Hematopoietic multipotent progenitor cell treated with erythropoietin and hydrocortisone succinate and interleukin-3 and kit ligand, for 8 days (in vitro differentiated cells): ENCODE results near the gene KLRF2.
A peak's percentile ranks its signal among the peaks of the same experiment; 100 is the strongest.
"Not testable (repeated sequence)": the region's sequence is repeated elsewhere in the genome, so short reads cannot be mapped to it uniquely, and the experiment has no call there.

ENCODE experiments used
- DNase-seq: peaks from one replicate; pipeline ENCODE4 v3.0.0-alpha.2; 2015

Gene KLRF2

DNA sequence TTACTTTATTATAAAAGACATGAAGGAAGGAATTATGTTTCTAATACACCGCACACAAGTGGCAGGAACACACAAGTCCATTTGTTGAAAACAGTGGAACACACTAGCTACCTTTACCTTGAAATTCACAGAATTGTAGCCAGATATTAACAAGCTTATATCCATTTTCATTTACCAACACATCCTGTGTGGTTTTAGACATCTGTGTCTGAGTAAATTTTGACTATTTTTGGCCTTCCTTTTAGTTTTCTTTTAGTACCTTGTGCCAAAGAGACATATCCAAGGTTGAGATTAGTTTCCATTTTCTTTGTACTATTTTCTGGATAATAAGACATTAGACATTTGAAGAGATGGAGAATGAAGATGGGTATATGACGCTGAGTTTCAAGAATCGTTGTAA is at the start of gene KLRF2:
KLRF2 (plus strand) TSS at position 244 of the 400 bp plus-strand sequence; CDS start at position 351, 107 bp downstream.
- no peak for DNase-seq

DNA sequence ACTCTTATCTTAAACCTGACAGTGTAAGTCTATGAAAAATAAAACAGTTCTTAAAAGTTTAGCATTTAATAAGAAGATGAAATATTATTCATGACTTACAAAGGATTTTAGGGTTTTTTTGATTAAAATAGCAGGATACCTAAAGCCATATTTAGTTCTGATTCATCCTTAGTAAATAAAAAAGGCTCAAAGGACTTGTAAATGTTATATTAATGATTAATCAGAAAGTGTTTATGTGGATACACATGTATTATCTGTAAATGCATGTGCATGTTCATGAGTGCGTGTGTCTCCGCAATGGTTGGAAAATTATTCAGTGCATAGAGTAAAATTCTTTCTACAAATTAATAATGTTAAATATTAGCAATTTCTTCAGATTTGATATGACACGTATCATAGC is 49.6 kb upstream of the KLRF2 start:
- DNase-seq: no peak

- DNase-seq: no peak
Measured at GRCh38 chr12:9843407-9843806, 37.9 kb upstream of the KLRF2 start.

DNA sequence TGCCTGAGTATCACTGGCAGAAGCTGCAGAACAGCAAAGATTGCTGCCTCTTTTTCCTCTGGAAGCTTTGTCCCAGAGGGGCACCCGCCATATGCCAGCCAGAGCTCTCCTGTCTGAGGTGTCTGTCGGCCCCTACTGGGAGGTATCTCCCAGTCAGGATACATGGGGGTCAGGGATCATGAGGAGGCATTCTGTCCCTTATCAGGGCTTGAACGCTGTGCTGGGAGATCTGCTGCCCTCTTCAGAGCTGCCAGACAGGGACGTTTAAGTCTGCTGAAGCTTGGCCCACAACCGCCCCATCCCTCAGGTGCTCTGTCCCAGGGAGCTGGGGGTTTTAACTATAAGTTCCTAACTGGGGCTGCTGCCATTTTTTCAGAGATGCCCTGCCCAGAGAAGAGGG is 32.4 kb upstream of the KLRF2 start:
- no peak for DNase-seq

DNA sequence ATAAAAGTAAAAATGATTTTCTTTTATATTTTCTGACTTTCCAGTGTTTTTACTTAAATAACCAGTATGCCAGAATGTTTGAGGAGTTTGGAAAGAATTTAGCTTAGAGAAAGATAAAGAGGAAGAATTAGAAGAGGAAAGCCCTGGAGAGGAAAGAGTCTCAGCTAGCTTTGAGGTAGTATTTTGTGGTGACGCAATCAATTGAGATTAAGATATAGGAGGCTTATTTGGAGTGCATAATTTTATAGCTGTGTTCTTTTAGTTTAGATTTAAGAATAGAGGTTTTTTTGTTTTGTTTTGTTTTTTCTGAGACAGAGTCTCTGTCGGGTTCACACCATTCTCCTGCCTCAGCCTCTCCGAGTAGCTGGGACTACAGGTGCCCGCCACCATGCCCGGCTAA is 30.2 kb upstream of the KLRF2 start:
- no peak for DNase-seq

GRCh38 chr12:9851927-9852326 is 29.4 kb upstream of the KLRF2 start:
- DNase-seq: no peak

DNA sequence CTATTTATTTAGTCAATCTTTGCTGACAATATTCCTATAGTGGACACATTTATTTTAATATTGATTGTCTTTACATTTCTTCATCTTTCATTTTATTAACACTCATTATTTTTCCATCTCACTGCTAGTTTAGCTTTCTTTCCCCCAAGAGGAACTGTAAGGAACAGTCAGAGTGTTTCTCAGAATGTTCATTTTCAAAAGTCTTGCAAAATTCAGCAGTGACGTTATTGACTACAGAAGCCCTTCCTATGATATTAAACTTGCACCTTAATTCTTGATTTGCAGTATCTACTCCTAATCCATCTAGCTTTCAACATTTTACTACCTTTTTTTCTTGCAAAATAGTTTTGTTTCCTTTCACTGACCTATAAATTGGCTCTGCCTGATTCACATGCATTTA is 25.1 kb upstream of the KLRF2 start:
- no peak for DNase-seq

- no peak for DNase-seq
Measured at GRCh38 chr12:9856894-9857293, 24.4 kb upstream of the KLRF2 start.

- no peak for DNase-seq
Measured at GRCh38 chr12:9858135-9858534, 23.2 kb upstream of the KLRF2 start.

- DNase-seq: peak; percentile 41
Measured at GRCh38 chr12:9864913-9865675, 16.2 kb upstream of the KLRF2 start.

DNA sequence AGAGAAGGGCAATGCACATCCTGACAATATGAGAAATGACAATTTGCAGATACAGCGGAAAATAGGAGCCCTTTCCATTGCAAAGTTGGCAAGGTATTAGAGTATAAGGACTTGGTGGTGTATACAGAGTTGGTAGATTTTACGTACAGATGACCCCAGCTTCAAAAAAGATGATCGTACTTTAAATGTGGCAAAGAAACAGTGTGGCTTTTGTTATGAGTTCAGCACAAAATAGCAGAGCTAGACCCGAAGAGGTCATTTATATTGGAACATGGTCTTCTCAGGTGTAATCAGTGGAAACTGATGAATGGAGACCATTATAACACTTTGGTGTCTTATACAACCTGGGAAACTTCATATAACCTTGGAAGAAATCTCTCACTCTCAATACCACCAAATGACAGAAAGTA is 14.4 kb upstream of the KLRF2 start:
- DNase-seq: peak; percentile 54

GRCh38 chr12:9867531-9867930 is 13.8 kb upstream of the KLRF2 start:
- DNase-seq: peak; percentile 55

GRCh38 chr12:9868311-9868801 is 12.9 kb upstream of the KLRF2 start:
- peak; percentile 50 for DNase-seq

- DNase-seq: no peak
Measured at GRCh38 chr12:9868951-9869306, 12.4 kb upstream of the KLRF2 start.

DNA sequence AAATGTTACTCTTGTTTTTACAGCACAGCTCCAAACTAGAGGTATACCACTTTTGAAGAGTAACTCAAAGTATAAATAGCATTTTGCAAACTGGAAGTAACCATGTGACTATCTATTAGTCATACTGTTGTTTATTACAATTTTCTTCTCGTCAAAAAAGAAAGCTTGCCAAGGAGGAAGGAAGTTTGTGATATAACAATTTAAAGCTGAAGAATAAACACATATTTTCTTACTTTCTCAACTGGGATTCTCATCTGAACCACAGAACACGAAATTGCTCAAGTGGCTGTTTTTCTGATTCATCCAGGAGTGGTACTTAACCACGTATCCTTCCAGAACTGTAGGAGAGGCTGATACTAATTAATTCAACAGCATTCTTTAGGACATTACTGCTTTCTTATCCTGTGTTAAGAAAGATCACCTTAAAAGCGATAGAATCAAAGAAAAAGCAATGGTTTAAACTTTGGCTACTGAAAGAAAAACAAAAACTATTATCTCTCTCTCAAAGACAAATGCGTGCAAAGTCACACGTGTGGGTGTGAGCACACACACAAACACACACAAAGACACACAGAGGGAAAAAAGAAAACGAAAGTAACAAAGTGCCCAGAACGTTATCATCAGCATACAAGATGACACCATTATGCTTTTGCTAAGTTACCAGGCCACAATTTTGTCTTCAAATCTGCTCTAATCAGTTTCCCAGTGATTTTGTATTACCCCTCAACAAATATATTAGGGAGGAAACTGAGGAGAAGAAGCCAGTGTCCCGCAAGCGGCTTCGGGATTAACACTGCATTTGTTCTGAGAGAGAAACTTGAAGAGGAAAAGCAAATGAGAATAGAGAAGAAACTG is 11.8 kb upstream of the KLRF2 start, which contains the start of gene CLEC2B:
CLEC2B (minus strand) TSS at position 48 of the 855 bp plus-strand sequence.
- peak; percentile 83 for DNase-seq

DNA sequence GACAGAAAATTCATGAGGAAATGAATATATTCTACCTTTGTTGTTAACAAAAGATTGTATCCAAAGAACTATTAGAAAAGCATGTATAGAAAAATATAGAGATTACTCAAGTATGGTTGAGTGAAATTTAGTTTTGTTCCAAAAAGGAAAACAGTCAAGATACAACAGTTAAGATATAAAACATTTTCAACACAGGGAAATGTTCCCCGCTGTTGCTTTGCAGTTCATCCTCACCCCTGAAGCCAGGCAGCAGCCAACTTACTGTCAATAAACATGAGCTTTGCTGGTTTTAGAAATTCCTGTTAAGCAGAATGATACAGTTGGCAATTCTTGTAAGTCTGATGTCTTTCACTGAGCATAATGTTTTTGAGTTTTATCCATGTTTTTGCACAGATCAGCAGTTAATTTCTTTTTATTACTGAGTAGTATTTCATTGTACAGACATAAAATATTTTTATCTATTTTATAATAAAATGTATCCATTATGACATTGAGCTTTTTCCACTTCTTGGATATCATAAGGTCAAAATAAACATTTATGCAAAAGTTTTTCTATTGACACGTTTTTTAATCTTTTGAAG is 10.9 kb upstream of the KLRF2 start:
- DNase-seq: peak; percentile 35

DNA sequence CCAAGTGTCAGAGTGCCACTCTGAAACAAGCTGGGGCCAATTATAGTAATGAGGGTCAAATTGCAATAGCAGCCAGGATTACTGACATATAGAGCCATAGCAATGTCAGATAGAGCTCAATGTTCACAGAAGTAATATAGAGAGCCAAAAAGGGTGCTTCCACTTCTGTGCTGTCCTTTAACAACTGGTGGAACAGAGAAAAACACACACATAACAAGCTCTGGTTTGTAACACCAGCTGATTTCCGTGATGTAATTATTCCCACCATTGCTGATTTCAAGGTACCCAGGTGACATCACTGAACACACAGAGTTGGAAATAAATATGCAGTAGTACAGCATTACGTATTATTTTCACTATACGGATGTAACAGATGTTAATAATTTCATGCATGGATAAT is 9.1 kb upstream of the KLRF2 start:
- DNase-seq: no peak

GRCh38 chr12:9872742-9873141 is 8.5 kb upstream of the KLRF2 start:
- DNase-seq: no peak

DNA sequence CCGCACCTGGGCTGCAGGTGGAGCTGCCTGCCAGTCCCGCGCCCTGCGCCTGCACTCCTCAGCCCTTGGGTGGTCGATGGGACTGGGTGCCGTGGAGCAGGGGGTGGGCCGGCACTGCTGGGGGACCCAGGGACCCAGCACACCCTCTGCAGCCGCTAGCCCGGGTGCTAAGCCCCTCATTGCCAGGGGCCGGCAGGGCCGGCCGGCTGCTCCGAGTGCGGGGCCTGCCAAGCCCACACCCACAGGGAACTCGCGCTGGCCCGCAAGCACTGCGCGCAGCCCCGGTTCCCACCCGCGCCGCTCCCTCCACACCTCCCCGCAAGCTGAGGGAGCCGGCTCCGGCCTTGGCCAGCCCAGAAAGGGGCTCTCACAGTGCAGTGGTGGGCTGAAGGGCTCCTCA is 5.2 kb upstream of the KLRF2 start:
- DNase-seq: not testable (repeated sequence)

DNA sequence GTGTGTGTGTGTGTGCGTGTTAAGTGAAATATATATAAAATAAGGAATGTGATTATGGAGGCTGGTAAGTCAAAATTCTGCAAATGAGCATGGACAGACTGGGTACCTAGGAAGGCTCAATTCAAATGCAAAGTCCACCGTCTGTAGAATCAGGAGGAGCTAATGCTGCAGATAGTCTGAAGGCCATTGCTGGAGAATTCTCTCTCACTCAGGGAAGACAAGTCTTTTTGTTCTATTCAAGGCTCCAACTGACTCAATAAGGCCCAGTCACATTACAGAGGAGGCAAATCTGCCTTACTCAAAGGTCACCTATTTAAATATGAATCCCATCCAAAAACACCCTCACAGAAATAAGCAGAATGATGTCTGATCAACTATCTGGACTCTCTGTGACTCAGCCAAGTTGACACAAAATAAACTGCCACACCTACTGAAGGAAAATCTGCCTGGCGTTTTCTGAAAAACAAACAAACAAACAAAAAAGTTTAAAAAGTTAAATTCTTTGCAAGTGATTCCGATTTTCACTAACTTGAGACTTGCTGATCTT is 684 bp upstream of the KLRF2 start:
- DNase-seq: no peak

GRCh38 chr12:9881988-9882387 is 699 bp downstream of the KLRF2 start:
- DNase-seq: no peak

- no peak for DNase-seq
Measured at GRCh38 chr12:9883175-9883574, 1.9 kb downstream of the KLRF2 start.

GRCh38 chr12:9888665-9889273 is 7.5 kb downstream of the KLRF2 start:
- DNase-seq: no peak
